Activated gamma-delta T cell (primary cell): ENCODE data around the gene PDZK1IP1.
"Not testable (repeated sequence)": the region's sequence is repeated elsewhere in the genome, so short reads cannot be mapped to it uniquely, and the experiment has no call there.

Experiments used
- DNase-seq: peaks from one replicate; lab custom pipeline; 2025; lab: John Stamatoyannopoulos, UW

The PDZK1IP1 gene

GRCh38 chr1:47181095-47181954 is 8.5 kb downstream of the PDZK1IP1 start:
- DNase-seq = no peak

DNA sequence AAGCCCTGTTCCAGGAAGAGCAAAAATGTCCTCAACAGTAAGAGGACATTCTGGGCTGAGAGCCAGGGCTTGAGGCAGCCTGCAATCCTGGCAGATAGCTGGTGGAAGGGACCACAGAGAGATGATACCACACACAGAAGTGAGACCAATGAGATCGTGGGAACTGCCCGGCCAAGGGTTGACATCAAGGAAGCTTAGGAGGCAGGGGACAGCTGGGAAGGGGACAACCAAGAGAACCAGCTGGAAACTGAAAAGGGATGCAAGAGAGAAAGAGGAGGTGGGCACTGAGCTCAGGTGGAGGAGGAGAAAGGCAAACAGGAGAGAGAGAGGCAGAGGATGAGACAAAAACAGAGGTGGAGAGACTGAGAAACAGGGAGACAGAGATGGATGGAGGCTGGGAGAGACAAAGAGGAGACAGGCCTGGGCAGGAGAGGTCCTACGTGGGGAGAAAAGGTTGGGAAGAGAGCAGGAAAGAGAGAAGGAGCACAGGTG is 9.2 kb downstream of the PDZK1IP1 start:
- no peak for DNase-seq

DNA sequence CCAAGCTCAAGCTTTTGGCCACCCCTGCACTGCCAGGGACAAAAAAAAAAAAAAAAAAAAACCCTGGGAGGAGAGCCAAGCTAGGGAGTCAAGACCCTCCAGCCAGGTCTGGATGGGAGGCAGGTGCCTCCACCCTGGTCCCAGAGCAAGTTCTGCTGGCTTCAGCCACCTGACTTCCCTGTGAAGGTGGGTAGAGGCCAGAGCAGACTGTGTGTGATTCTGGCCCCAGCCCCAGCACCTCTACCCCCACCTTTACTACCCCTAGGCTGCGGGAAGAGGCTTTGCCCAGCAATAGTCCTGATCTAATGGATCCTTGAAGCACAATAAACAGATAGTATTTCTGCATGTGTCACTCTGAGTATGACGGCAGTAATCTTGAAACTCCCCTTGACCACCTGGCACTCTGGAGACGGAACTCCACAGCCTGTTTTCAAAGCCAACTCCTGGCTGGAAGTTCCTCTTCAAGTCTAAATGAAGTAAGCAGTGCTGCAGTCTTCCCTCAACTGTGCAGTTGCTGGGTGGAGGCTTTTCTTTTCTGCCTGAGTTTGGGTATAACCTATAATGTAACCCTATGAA is 9.8 kb downstream of the PDZK1IP1 start:
- no peak for DNase-seq

DNA sequence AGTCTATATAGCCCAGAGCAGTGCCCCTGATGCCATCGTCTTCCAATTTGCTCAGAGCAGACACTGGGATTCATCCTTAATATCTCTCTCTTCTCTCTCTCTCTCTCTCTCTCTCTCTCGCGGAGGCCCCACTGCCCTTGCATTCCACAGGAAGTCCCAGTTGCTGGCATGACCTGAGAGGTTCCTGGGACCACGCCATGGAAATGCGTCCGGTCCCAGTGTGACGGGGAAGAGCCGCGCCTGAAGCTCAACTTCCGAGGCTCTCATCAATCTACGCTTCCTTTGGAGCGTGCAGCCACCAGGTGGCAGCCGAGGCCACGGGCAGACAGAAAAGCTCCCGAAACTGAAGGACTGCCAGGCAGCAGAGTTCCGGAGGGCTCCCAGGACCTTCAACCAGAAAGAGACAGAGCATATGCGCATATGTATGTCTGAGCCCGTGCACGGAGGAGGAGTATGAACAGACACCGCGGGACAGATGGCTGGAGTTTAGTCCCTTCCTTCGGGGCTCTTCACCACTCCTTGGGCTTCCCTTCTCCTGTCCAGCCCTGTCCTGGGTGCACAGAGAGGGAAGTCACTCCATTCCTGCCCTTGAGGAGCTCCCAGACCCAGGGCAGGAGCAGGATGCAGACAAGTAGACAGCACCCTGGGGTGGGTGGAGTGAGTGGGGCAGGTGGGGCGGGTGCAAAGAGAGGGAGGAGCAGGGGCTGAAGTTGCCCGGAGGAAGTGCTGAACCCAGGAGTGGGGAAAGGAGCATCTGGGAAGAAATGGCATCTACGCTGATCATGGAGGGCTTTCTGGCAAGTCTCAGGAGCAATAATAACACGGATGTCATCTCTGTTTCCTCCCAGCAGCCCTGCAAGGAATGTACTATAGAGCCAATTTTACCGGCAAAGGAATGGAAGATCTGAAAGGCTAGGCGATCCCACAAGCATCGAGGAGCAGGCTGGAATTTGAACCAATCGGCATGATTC is 10.5 kb downstream of the PDZK1IP1 start:
- peak; percentile 19 for DNase-seq

GRCh38 chr1:47178654-47179016 is 11.2 kb downstream of the PDZK1IP1 start:
- no peak for DNase-seq

DNA sequence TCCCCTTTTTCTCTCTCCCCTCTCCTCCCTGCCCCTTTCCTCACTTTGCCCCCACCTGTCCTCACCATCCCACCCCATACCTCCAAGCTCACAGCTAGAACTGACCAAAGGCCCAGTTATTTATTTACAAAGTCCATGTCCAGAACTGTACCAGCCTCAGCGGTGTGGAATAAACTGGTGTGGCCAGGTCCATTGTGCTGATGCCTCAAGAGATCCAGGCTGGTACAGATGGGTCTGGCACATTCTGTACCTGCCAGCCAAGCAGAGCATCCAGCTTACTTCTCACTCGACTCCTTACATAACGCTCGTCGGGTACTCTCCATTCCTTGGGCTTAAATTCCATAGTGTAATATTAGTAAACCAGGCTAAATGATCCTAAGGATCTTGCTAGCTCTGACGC is 11.8 kb downstream of the PDZK1IP1 start:
- no peak for DNase-seq

- DNase-seq = no peak
Observed at GRCh38 chr1:47175227-47175934, 14.5 kb downstream of the PDZK1IP1 start.

- no peak for DNase-seq
Observed at GRCh38 chr1:47174656-47175020, 15.2 kb downstream of the PDZK1IP1 start.

GRCh38 chr1:47172782-47173181 is 17.1 kb downstream of the PDZK1IP1 start:
- no peak for DNase-seq

- DNase-seq = no peak
Observed at GRCh38 chr1:47164552-47164951, 25.3 kb downstream of the PDZK1IP1 start.

DNA sequence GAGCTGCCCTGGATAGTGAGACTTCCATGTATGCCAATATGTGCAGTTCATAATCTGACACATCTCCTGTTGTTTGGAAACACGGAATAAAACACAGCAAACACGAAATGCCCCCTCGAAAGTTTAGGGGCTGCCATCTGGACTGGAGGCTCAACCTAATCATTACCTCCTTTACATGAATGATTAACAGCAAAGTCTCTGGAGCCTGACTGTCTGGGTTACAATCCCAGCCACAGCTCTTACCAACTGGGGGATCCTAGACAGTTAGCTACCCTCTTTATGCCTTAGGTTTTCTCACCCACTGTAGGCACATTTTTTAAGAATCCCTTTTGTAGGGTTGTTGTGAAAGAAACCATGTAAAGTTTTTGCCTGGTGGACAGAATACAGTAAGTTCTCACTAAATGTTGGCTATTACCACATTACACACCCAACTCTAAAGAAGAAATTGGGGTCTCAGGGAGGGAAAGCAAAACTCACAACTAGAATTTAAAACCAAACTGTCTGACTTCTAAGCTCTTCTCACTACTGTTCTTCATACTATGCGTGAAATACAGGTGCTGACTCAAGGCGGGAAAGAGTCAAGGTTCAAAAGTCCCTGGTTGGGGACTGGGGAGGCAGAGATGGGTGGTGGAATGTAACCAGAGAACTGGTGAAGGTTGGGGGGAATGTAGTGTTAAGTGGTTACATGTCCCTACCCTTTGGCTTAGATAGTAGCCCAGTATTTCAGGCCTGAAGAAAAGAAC is 28.4 kb downstream of the PDZK1IP1 start:
- no peak for DNase-seq

GRCh38 chr1:47160716-47161115 is 29.1 kb downstream of the PDZK1IP1 start:
- no peak for DNase-seq

DNA sequence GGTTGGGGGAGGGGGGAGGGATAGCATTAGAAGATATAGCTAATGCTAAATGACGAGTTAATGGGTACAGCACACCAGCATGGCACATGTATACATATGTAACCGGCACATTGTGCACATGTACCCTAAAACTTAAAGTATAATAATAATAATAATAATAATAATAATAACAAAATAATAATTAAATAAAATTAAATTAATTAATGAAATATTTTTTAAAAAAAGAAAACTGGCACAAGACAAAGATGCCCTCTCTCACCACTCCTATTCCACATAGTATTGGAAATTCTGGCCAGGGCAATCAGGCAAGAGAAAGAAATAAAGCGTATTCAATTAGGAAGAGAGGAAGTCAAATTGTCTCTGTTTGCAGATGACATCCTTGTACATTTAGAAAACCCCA is 31.9 kb downstream of the PDZK1IP1 start:
- not testable (repeated sequence) for DNase-seq

DNA sequence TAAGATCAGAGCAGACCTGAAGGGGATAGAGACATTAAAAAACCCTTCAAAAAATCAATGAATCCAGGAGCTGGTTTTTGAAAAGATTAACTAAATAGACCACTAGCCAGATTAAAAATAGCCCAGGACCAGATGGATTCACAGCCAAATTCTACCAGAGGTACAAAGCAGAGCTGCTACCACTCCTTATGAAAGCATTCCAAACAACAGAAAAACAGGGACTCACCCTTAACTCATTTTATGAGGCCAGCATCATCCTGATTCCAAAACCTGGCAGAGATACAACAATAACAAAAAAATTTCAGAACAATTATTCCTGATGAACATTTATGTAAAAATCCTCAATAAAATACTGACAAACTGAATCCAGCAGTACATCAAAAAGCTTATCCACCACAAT is 33.4 kb downstream of the PDZK1IP1 start:
- not testable (repeated sequence) for DNase-seq

DNA sequence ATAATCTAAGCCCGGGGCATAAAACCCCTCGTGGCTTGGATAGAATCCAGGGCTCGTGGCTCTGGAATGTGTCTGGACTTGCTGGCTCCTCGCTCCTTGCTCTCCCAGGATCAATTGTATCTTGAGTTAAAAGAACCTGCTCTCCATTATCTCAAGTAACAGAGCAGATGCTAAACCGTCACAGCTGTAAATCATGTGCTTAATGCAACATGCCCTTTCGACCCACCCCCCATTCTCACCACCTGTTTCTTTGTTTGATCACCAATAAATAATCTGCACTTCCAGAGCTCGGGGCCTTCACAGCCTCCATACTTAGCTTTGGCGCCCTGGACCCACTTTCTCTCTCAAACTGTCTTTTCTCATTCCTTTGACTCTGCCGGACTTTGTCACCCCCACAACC is 40.7 kb downstream of the PDZK1IP1 start:
- DNase-seq = not testable (repeated sequence)

DNA sequence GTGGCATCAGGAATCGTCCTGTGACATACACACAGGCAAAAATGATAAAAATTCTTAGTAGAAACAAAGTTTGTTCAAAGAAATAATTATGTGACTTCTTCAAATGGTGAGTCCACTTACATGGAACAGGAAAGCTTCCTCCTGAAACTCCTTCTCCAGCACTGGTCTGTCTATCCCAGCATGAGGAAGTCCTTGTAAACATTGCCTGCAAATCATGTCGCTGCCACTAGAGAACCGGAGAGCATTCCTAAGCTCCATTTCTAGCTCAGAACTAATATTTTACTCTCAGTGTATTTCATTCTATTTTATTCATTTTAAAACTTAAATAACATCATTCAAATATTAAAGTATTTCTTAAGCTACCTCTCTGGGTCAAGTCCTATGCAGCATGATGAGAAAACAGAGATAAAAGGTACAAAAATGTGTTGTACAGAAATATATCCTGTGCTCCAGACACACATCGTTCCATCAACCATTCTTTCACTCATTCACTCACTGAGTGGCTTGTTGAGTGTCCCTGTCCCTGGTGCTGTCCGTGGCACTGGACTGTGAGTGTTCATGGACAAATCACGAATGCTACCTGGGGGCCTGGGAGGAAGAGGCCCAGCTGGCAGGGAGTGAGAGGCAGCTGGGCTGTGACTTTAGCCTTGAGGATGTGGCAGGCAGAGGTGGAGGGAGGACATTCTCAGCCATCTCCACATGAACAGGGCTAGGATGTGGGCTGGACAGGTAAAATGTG is 42.6 kb downstream of the PDZK1IP1 start:
- DNase-seq = no peak

DNA sequence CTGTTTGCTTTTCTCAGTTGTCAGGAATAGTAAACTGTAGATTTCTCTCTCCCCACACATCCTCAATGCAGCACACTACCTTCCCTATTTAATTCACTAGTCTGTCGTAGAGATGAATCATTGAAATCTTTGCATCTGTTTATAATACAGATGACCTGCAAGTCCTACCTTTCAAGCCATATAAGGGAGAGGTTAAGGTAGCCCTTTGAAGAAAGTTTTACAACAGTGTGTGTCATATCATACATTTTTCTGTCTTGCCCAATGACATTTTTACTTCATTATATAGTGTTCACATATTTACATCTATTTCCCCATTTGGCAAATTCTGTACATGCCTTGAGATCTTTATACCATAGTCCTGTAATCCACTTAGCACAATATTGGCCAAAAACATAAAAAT is 43.3 kb downstream of the PDZK1IP1 start:
- not testable (repeated sequence) for DNase-seq

- DNase-seq = not testable (repeated sequence)
Observed at GRCh38 chr1:47143654-47144053, 46.2 kb downstream of the PDZK1IP1 start.

DNA sequence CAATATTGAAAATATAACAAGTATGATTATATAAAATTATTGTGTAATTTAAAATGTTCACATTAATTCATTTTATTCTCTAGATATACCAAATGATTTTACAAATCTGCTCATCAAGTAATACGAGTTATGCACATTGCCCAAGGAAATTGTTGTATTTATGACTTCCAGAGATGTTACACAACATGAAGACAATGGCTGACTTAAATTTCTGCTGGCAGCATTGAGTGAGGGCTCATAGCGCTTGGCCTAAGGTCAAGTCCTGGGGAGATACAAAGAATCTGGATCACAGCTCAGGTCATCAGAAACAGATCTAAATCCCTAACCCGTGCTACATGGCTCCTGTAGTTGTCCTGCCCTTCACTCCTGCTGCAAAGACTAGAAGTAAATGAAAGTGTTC is 49.5 kb downstream of the PDZK1IP1 start:
- not testable (repeated sequence) for DNase-seq

GRCh38 chr1:47137925-47138615 is 51.8 kb downstream of the PDZK1IP1 start:
- no peak for DNase-seq
